Iris pigment epithelial cell (primary cell): ENCODE measurements around the gene PSEN2.
A peak's percentile ranks its signal among the peaks of the same experiment; 100 is the strongest.

Source experiments
- DNase-seq: peaks from one replicate; pipeline ENCODE4 v3.0.0-alpha.2; 2011; ENCODE audit warnings: low read depth

PSEN2 gene

GRCh38 chr1:226886122-226886901 is 15.9 kb downstream of the PSEN2 start:
- no peak for DNase-seq

GRCh38 chr1:226887006-226887405 is 16.6 kb downstream of the PSEN2 start:
- DNase-seq, result no peak

GRCh38 chr1:226888021-226888420 is 17.6 kb downstream of the PSEN2 start:
- no peak for DNase-seq

GRCh38 chr1:226888816-226889215 is 18.4 kb downstream of the PSEN2 start:
- no peak for DNase-seq

- DNase-seq, result no peak
These were observed 19.4 kb downstream of the PSEN2 start for GRCh38 chr1:226889616-226890330.

- DNase-seq, result no peak
These were observed 20.1 kb downstream of the PSEN2 start for GRCh38 chr1:226890331-226891108.

GRCh38 chr1:226891346-226891745 is 20.9 kb downstream of the PSEN2 start:
- no peak for DNase-seq

- DNase-seq, result peak; percentile 56
These were observed 21.6 kb downstream of the PSEN2 start for GRCh38 chr1:226891846-226892523.

- DNase-seq, result no peak
These were observed 22.1 kb downstream of the PSEN2 start for GRCh38 chr1:226892524-226892875.

- DNase-seq, result no peak
These were observed 23.5 kb downstream of the PSEN2 start for GRCh38 chr1:226893936-226894335.

- DNase-seq, result no peak
These were observed 24.4 kb downstream of the PSEN2 start for GRCh38 chr1:226894826-226895225.

GRCh38 chr1:226895644-226896043 is 25.2 kb downstream of the PSEN2 start:
- DNase-seq, result no peak

- no peak for DNase-seq
These were observed 27.8 kb downstream of the PSEN2 start for GRCh38 chr1:226898246-226898645.

- DNase-seq, result no peak
These were observed 31.0 kb downstream of the PSEN2 start for GRCh38 chr1:226901421-226901820.

- no peak for DNase-seq
These were observed 32.2 kb downstream of the PSEN2 start for GRCh38 chr1:226902601-226903000.

GRCh38 chr1:226903819-226904716 is 33.7 kb downstream of the PSEN2 start:
- peak; percentile 73 for DNase-seq

GRCh38 chr1:226904772-226905171 is 34.4 kb downstream of the PSEN2 start:
- DNase-seq, result no peak

- no peak for DNase-seq
These were observed 38.0 kb downstream of the PSEN2 start for GRCh38 chr1:226908419-226908818.

- DNase-seq, result no peak
These were observed 38.5 kb downstream of the PSEN2 start for GRCh38 chr1:226908913-226909312.

- DNase-seq, result peak; percentile 35
These were observed 42.3 kb downstream of the PSEN2 start for GRCh38 chr1:226912587-226913176.

- no peak for DNase-seq
These were observed 45.2 kb downstream of the PSEN2 start for GRCh38 chr1:226915672-226915995.
